Upper lobe of left lung (tissue), 6 donors: ENCODE results near the gene SLFN11. TPM values are rescaled to one million over a fixed set of nuclear protein-coding genes. Genes with fewer than 3 reads are reported as not detected.
"Not testable (repeated sequence)": the region's sequence is repeated elsewhere in the genome, so short reads cannot be mapped to it uniquely, and the experiment has no call there.

Experiments used
- ATAC-seq, 2 donors: fragments of 200-7000 bp; cut with Tn5 transposase; one replicate each; pipeline ENCODE4 v1.9.1; 2022; ENCODE audit warnings: mild to moderate bottlenecking in 2 of 2, moderate library complexity in 2 of 2; ENCODE audit not compliant: low FRiP score in 2 of 2
- DNase-seq, 2 donors: peaks; one replicate each; pipeline ENCODE4 v3.0.0-alpha.2; 2019 to 2020
- H3K27ac ChIP-seq, 4 donors: fragments of 200-600 bp; sonication (generic); one replicate each; pipeline ENCODE4 v1.5.1; 2016 to 2019
- H3K27me3 ChIP-seq, 4 donors: fragments of 200-600 bp; sonication (generic); one replicate each; pipeline ENCODE4 v1.5.1; 2017 to 2019
- H3K36me3 ChIP-seq, 4 donors: fragments of 200-600 bp; sonication (generic); one replicate each; pipeline ENCODE4 v1.5.1; 2016 to 2019
- H3K4me1 ChIP-seq, 4 donors: fragments of 200-600 bp; sonication (generic); one replicate each; pipeline ENCODE4 v1.5.1; 2018 to 2019
- H3K4me3 ChIP-seq, 4 donors: fragments of 200-600 bp; sonication (generic); one replicate each; pipeline ENCODE4 v1.5.1; 2017 to 2019; ENCODE audit warnings: mild to moderate bottlenecking in 2 of 4, moderate library complexity in 1 of 4
- H3K9me3 ChIP-seq, 4 donors: fragments of 200-600 bp; sonication (generic); one replicate each; pipeline ENCODE4 v1.5.1; 2018 to 2019
- CTCF ChIP-seq, 6 experiments: fragments of 450-650 bp in 4 of 6; fragments of 200-600 bp in 2 of 6; sonication (generic) in 2 of 6; IDR thresholded peaks; one replicate each; pipeline ENCODE4 v1.5.1; 2016 to 2019; ENCODE audit warnings: antibody characterized with exemption in 6 of 6
- EP300 ChIP-seq, 4 donors: sonication (generic); formaldehyde crosslinking; IDR thresholded peaks; one replicate each; pipeline ENCODE4 v1.5.1; 2017; ENCODE audit warnings: antibody characterized with exemption in 4 of 4, control low read depth in 2 of 4
- POLR2A ChIP-seq, 4 donors: fragments of 450-650 bp; IDR thresholded peaks; one replicate each; pipeline ENCODE4 v1.5.1; 2016 to 2017; ENCODE audit warnings: antibody characterized with exemption in 4 of 4, mild to moderate bottlenecking in 2 of 4
- POLR2AphosphoS5 ChIP-seq, 2 donors: sonication (generic); formaldehyde crosslinking; IDR thresholded peaks; one replicate each; pipeline ENCODE4 v1.5.1; 2017; ENCODE audit warnings: antibody characterized with exemption in 2 of 2
- WGBS, 2 donors: methylation state at CpG; one replicate each; pipeline ENCODE4 v1.1.5; 2017 to 2018; 5-methylcytosine and 5-hydroxymethylcytosine counted together
- small RNA-seq, 4 donors: library from RNA; depleted of rRNA; stranded (forward); fragments of <200 nt; gene quantifications; one replicate each; pipeline ENCODE3, GENCODE V24; 2016
- total RNA-seq, 6 donors: library from RNA; depleted of rRNA in 4 of 6; stranded (reverse); fragments of >200 nt in 4 of 6; gene quantifications; one replicate each; pipeline versions ENCODE4 v1.1.0 to v1.2.1, GENCODE V29; 2016 to 2021
- donor health status: DM: no; HTN: no; CAD: no; lungs with moderate emphysema.
- donor health status: DM: no; HTN: yes; CAD: no; lungs with severe emphysema.

SLFN11 gene
- total RNA-seq, 6 donors from 2014 or later = 33.6 to 101 (median 57.0) TPM

GRCh38 chr17:35312790-35313711 lies 60.4 kb downstream of the SLFN11 start:
- H3K27me3 ChIP-seq = no peaks in the 10 kb centered on the region
- H3K9me3 ChIP-seq = no peaks in the 10 kb centered on the region
- peak overlapping the region in 3 of 4 donors; percentile 25 to 45 (median 42) for H3K4me3 ChIP-seq
- ATAC-seq (peak; percentile 93 to 94), DNase-seq (peak in 1 of 2 donors; percentile 68)
- peak overlapping the region; percentile 33 to 82 (median 73) for H3K27ac ChIP-seq
- H3K4me1 ChIP-seq = peaks cover 24 to 31% (median 28%) of the 10 kb centered on the region in 4 donors
- WGBS, 2 donors = 17 to 25% methylated on average over 18 to 19 of the region's 20 CpGs
- TF ChIP-seq POLR2A (IDR thresholded peaks at IDR 0.05) = peak in 2 of 4 donors; percentile 26 to 58
- TF ChIP-seq POLR2AphosphoS5 (IDR thresholded peaks at IDR 0.05) = peak in 1 of 2 donors; percentile 5
- no peak for TF ChIP-seq EP300 (IDR thresholded peaks at IDR 0.05)
- peak; percentile 62 to 86 (median 77) for TF ChIP-seq CTCF (IDR thresholded peaks at IDR 0.05)
- no peaks in the 10 kb centered on the region for H3K36me3 ChIP-seq

- H3K27me3 ChIP-seq = no peaks in the 10 kb centered on the region
- H3K9me3 ChIP-seq = no peaks in the 10 kb centered on the region
- DNase-seq (no peak), ATAC-seq (no peak)
- no peak overlapping the region for H3K4me3 ChIP-seq
- H3K27ac ChIP-seq = no peak overlapping the region
- 44 to 61% methylated on average over 3 of the region's 3 CpGs for WGBS, 2 donors
- no peaks in the 10 kb centered on the region for H3K36me3 ChIP-seq
- peaks cover 24 to 31% (median 28%) of the 10 kb centered on the region in 4 donors for H3K4me1 ChIP-seq
- no peak for TF ChIP-seq POLR2AphosphoS5 (IDR thresholded peaks at IDR 0.05)
- TF ChIP-seq CTCF (IDR thresholded peaks at IDR 0.05) = no peak
- TF ChIP-seq POLR2A (IDR thresholded peaks at IDR 0.05) = no peak
- TF ChIP-seq EP300 (IDR thresholded peaks at IDR 0.05) = no peak
These were observed 61.1 kb downstream of the SLFN11 start for GRCh38 chr17:35312346-35312745.

- H3K9me3 ChIP-seq, H3K4me3 ChIP-seq, ATAC-seq, DNase-seq, H3K36me3 ChIP-seq, H3K27me3 ChIP-seq, H3K27ac ChIP-seq: not testable (repeated sequence)
- WGBS, 2 donors = 48 to 85% methylated on average over 3 of the region's 3 CpGs
- H3K4me1 ChIP-seq = peaks cover 12 to 18% (median 15%) of the 10 kb centered on the region in 4 donors
These were observed 64.1 kb downstream of the SLFN11 start for GRCh38 chr17:35309345-35309744.

Small RNA genes lying within 50 kb of the gene (small RNA-seq; reads per million reads assigned to genes)
- gene AC060766.3 = 0 reads per million in 4 donors
- gene AC060766.5 = 0 to 0.12 (median 0) reads per million in 4 donors

Other genes with a start within 250 kb of the SLFN11 start
- gene NLE1, start 231.3 kb downstream of the SLFN11 start, total RNA-seq = 10 to 100 TPM in 5 of 6 donors, 1 to 10 TPM in 1; 6.7 to 14.6 (median 11.1) TPM
- under 1 TPM in 4 of 6 donors, not detected in 2; 0.10 to 0.61 (median 0.20) TPM for gene UNC45B, start 225.8 kb downstream of the SLFN11 start, total RNA-seq
- gene SLC35G3, start 179.2 kb downstream of the SLFN11 start, total RNA-seq = not detected
- 10 to 100 TPM; 26.7 to 48.5 (median 43.2) TPM for gene SLFN5, start 130.5 kb downstream of the SLFN11 start, total RNA-seq
- gene SLFN12, start 58.9 kb upstream of the SLFN11 start, total RNA-seq = 10 to 100 TPM in 5 of 6 donors, 1 to 10 TPM in 1; 7.0 to 26.2 (median 12.3) TPM
- 10 to 100 TPM in 4 of 6 donors, 1 to 10 TPM in 2; 9.1 to 46.8 (median 19.2) TPM for gene SLFN13, start 75.1 kb upstream of the SLFN11 start, total RNA-seq
- 10 to 100 TPM in 2 of 6 donors, 1 to 10 TPM in 4; 2.5 to 26.2 (median 5.9) TPM for gene SLFN12L, start 164.1 kb upstream of the SLFN11 start, total RNA-seq
- 1 to 10 TPM in 1 of 6 donors, under 1 TPM in 4, not detected in 1; 0.09 to 1.8 (median 0.30) TPM for gene SLFN14, start 187.2 kb upstream of the SLFN11 start, total RNA-seq
- gene PEX12, start 204.9 kb upstream of the SLFN11 start, total RNA-seq = 1 to 10 TPM; 3.8 to 6.6 (median 5.2) TPM
- 100 to 1,000 TPM in 3 of 6 donors, 10 to 100 TPM in 3; 52.7 to 140 (median 101) TPM for gene AP2B1, start 213.7 kb upstream of the SLFN11 start, total RNA-seq